SJSA1 (cell line): ENCODE results near the gene TGIF2. TPM values are rescaled to one million over a fixed set of nuclear protein-coding genes. Genes with fewer than 3 reads are reported as not detected.
"Not testable (repeated sequence)": the region's sequence is repeated elsewhere in the genome, so short reads cannot be mapped to it uniquely, and the experiment has no call there.

Source experiments
- DNase-seq, 2 experiments: peaks; one replicate each; pipeline ENCODE4 v3.0.0-alpha.2; 2015 to 2020; ENCODE audit warnings: low spot score in 2 of 2, low read depth in 1 of 2
- H3K27ac ChIP-seq: fragments of 250-450 bp; sonication (Bioruptor Pico); 2 replicates; pipeline ENCODE4 v1.5.1; 2020; ENCODE audit warnings: mild to moderate bottlenecking, moderate library complexity
- H3K27me3 ChIP-seq: fragments of 250-450 bp; sonication (Bioruptor Pico); replicated peaks from 2 replicates; pipeline ENCODE4 v1.5.1; 2020; ENCODE audit warnings: mild to moderate bottlenecking, moderate library complexity
- H3K36me3 ChIP-seq: fragments of 250-450 bp; sonication (Bioruptor Pico); 2 replicates; pipeline ENCODE4 v1.5.1; 2020; ENCODE audit warnings: mild to moderate bottlenecking
- H3K4me1 ChIP-seq: fragments of 250-450 bp; sonication (Bioruptor Pico); replicated peaks from 2 replicates; pipeline ENCODE4 v1.6.1; 2021; ENCODE audit warnings: mild to moderate bottlenecking
- H3K4me3 ChIP-seq: fragments of 250-450 bp; sonication (Bioruptor Pico); 2 replicates; pipeline ENCODE4 v1.5.1; 2020; ENCODE audit warnings: mild to moderate bottlenecking
- H3K9me3 ChIP-seq: fragments of 250-450 bp; sonication (Bioruptor Pico); replicated peaks from 2 replicates; pipeline ENCODE4 v1.5.1; 2020; ENCODE audit warnings: mild to moderate bottlenecking
- total RNA-seq: library from RNA; depleted of rRNA; stranded (reverse); fragments of >200 nt; shearing (Covaris generic); gene quantifications from 2 replicates; pipeline ENCODE4 v1.2.3, GENCODE V29; 2014

TGIF2 gene
- total RNA-seq, 1 experiment from 2014 or later = 13.8 TPM

GRCh38 chr20:36604952-36605398, 31.6 kb downstream of the TGIF2 start:
- Histone ChIP-seq H3K4me1 (peaks cover 13% of the 10 kb centered on the region), H3K27ac (peak overlapping the region; percentile 13; the same call in 1 of the 2 replicates), H3K36me3 (peaks cover 33% of the 10 kb centered on the region), H3K9me3 (no peaks in the 10 kb centered on the region), H3K27me3 (no peaks in the 10 kb centered on the region), H3K4me3 (peak overlapping the region; percentile 80)
- no peak for DNase-seq

- H3K9me3 ChIP-seq = no peaks in the 10 kb centered on the region
These were observed 32.2 kb downstream of the TGIF2 start, which contains the start of gene RAB5IF for GRCh38 chr20:36605399-36606157. Gene RAB5IF, plus strand, starts transcription at chr20:36605779. Its CDS starts 173 bp downstream, at chr20:36605952.

GRCh38 chr20:36606158-36607066, 33.0 kb downstream of the TGIF2 start:
- H3K4me1 ChIP-seq = peaks cover 13% of the 10 kb centered on the region
- no peaks in the 10 kb centered on the region for H3K9me3 ChIP-seq
- peaks cover 46% of the 10 kb centered on the region for H3K36me3 ChIP-seq
- peak overlapping the region; percentile 80 for H3K4me3 ChIP-seq
- DNase-seq = peak in 1 of 2 experiments; percentile 16
- H3K27ac ChIP-seq = no peak overlapping the region; the same call in 1 of the 2 replicates
- no peaks in the 10 kb centered on the region for H3K27me3 ChIP-seq

More at GRCh38 chr20:36605399-36606157, 32.2 kb downstream of the TGIF2 start, which contains the start of gene RAB5IF:
- Histone ChIP-seq H3K36me3 (peaks cover 39% of the 10 kb centered on the region), H3K4me3 (peak within 1 kb of the TSS; percentile 80), H3K4me1 (peaks cover 13% of the 10 kb centered on the region), H3K27me3 (no peaks in the 10 kb centered on the region), H3K27ac (peak within 1 kb of the TSS; percentile 27)
- peak; percentile 99 for DNase-seq

GRCh38 chr20:36607586-36608387, 34.4 kb downstream of the TGIF2 start:
- no peak for DNase-seq
- no peak overlapping the region for H3K4me3 ChIP-seq
- peaks cover 59% of the 10 kb centered on the region for H3K36me3 ChIP-seq
- H3K27me3 ChIP-seq = no peaks in the 10 kb centered on the region
- no peaks in the 10 kb centered on the region for H3K9me3 ChIP-seq
- H3K4me1 ChIP-seq = peaks cover 13% of the 10 kb centered on the region
- H3K27ac ChIP-seq = no peak overlapping the region

- not testable (repeated sequence) for H3K27ac ChIP-seq, H3K4me3 ChIP-seq, H3K9me3 ChIP-seq, DNase-seq, H3K27me3 ChIP-seq
- peaks cover 13% of the 10 kb centered on the region for H3K4me1 ChIP-seq
- peaks cover 64% of the 10 kb centered on the region for H3K36me3 ChIP-seq
These were observed 35.0 kb downstream of the TGIF2 start for GRCh38 chr20:36608388-36608728.

- Histone ChIP-seq H3K27ac (no peak overlapping the region), H3K9me3 (no peaks in the 10 kb centered on the region), H3K4me1 (0 out of 2 replicates have a peak, but pooled peaks cover 6% of the 10 kb centered on the region), H3K27me3 (no peaks in the 10 kb centered on the region), H3K4me3 (no peak overlapping the region), H3K36me3 (peaks cover 73% of the 10 kb centered on the region)
- no peak for DNase-seq
These were observed 38.2 kb downstream of the TGIF2 start for GRCh38 chr20:36611625-36612024.

- H3K4me3 ChIP-seq = no peak overlapping the region
- H3K27me3 ChIP-seq = no peaks in the 10 kb centered on the region
- H3K4me1 ChIP-seq = no peaks in the 10 kb centered on the region
- no peak for DNase-seq
- no peak overlapping the region for H3K27ac ChIP-seq
- H3K9me3 ChIP-seq = no peaks in the 10 kb centered on the region
- peaks cover 57% of the 10 kb centered on the region for H3K36me3 ChIP-seq
These were observed 40.6 kb downstream of the TGIF2 start for GRCh38 chr20:36613974-36614373.

- H3K4me1 ChIP-seq = no peaks in the 10 kb centered on the region
- no peaks in the 10 kb centered on the region for H3K9me3 ChIP-seq
- H3K36me3 ChIP-seq = peaks cover 47% of the 10 kb centered on the region
- DNase-seq = no peak
- H3K27ac ChIP-seq = no peak overlapping the region
- no peaks in the 10 kb centered on the region for H3K27me3 ChIP-seq
- no peak overlapping the region for H3K4me3 ChIP-seq
These were observed 41.6 kb downstream of the TGIF2 start for GRCh38 chr20:36614781-36615557.

- Histone ChIP-seq H3K9me3 (no peaks in the 10 kb centered on the region), H3K36me3 (no peaks in the 10 kb centered on the region), H3K27ac (no peak overlapping the region), H3K4me1 (no peaks in the 10 kb centered on the region), H3K27me3 (no peaks in the 10 kb centered on the region), H3K4me3 (no peak overlapping the region)
- no peak for DNase-seq
These were observed 47.5 kb downstream of the TGIF2 start for GRCh38 chr20:36620917-36621316.

- H3K9me3 ChIP-seq = no peaks in the 10 kb centered on the region
These were observed 50.0 kb downstream of the TGIF2 start for GRCh38 chr20:36623444-36623843.

GRCh38 chr20:36624068-36624943, 50.9 kb downstream of the TGIF2 start:
- DNase-seq = no peak
- H3K27me3 ChIP-seq = no peaks in the 10 kb centered on the region

More at GRCh38 chr20:36623444-36623843, 50.0 kb downstream of the TGIF2 start:
- Histone ChIP-seq H3K27me3 (no peaks in the 10 kb centered on the region), H3K4me3 (no peak overlapping the region), H3K27ac (no peak overlapping the region), H3K36me3 (no peaks in the 10 kb centered on the region), H3K4me1 (no peaks in the 10 kb centered on the region)
- DNase-seq = no peak

GRCh38 chr20:36624944-36625324, 51.5 kb downstream of the TGIF2 start:
- no peak for DNase-seq
- H3K36me3 ChIP-seq = no peaks in the 10 kb centered on the region
- H3K27ac ChIP-seq = no peak overlapping the region
- H3K4me3 ChIP-seq = no peak overlapping the region
- no peaks in the 10 kb centered on the region for H3K4me1 ChIP-seq
- no peaks in the 10 kb centered on the region for H3K27me3 ChIP-seq
- no peaks in the 10 kb centered on the region for H3K9me3 ChIP-seq

More at GRCh38 chr20:36624068-36624943, 50.9 kb downstream of the TGIF2 start:
- Histone ChIP-seq H3K4me1 (no peaks in the 10 kb centered on the region), H3K27ac (no peak overlapping the region), H3K4me3 (no peak overlapping the region), H3K9me3 (no peaks in the 10 kb centered on the region), H3K36me3 (no peaks in the 10 kb centered on the region)
